Retinal pigment epithelial cell (primary cell): ENCODE results near the gene GABRD.

ENCODE experiments used
- DNase-seq: peaks from one replicate; pipeline ENCODE4 v3.0.0-alpha.2; 2010; ENCODE audit warnings: low read depth
- H3K4me3 ChIP-seq: 2 replicates; pipeline ENCODE4 v1.5.1; 2011; ENCODE audit warnings: mild to moderate bottlenecking, low read length, control low read depth, moderate library complexity
- CTCF ChIP-seq: conservative IDR thresholded peaks from 2 replicates; pipeline ENCODE4 v1.5.1; 2011; ENCODE audit warnings: low read depth, low read length, control low read depth, inconsistent platforms

Gene GABRD

GRCh38 chr1:2046953-2047748, 28.0 kb downstream of the GABRD start:
- TF ChIP-seq CTCF = no peak
- H3K4me3 ChIP-seq = no peak overlapping the region
- no peak for DNase-seq

- TF ChIP-seq CTCF = no peak
- DNase-seq = no peak
- H3K4me3 ChIP-seq = no peak overlapping the region
Observed at GRCh38 chr1:2047749-2048729, 28.9 kb downstream of the GABRD start.

GRCh38 chr1:2049225-2049717, 30.1 kb downstream of the GABRD start:
- DNase-seq = peak; percentile 55
- H3K4me3 ChIP-seq = peak overlapping the region; percentile 70

GRCh38 chr1:2049718-2050431, 30.7 kb downstream of the GABRD start, which contains the start of gene PRKCZ:
TSS of gene PRKCZ (plus strand) at chr1:2050411. CDS start at chr1:2050631, 220 bp downstream.
- peak within 1 kb of the TSS; percentile 72 for H3K4me3 ChIP-seq
- peak; percentile 70 for DNase-seq
- no peak for TF ChIP-seq CTCF

More at GRCh38 chr1:2049225-2049717, 30.1 kb downstream of the GABRD start:
- TF ChIP-seq CTCF = peak; percentile 60

GRCh38 chr1:2050461-2050792, 31.3 kb downstream of the GABRD start:
- no peak for DNase-seq
- no peak for TF ChIP-seq CTCF
- H3K4me3 ChIP-seq = peak overlapping the region; percentile 72

- TF ChIP-seq CTCF = no peak
- peak overlapping the region; percentile 72 for H3K4me3 ChIP-seq
- no peak for DNase-seq
Observed at GRCh38 chr1:2050793-2051682, 31.9 kb downstream of the GABRD start.
